HG03095 (cell line): ENCODE results near the gene TAS2R40.

Experiments
- ATAC-seq: cut with Tn5 transposase; IDR thresholded peaks from one replicate; pipeline ENCODE4 v1.9.1; 2021; ENCODE audit warnings: moderate library complexity; ENCODE audit not compliant: unreplicated experiment

Gene TAS2R40

DNA sequence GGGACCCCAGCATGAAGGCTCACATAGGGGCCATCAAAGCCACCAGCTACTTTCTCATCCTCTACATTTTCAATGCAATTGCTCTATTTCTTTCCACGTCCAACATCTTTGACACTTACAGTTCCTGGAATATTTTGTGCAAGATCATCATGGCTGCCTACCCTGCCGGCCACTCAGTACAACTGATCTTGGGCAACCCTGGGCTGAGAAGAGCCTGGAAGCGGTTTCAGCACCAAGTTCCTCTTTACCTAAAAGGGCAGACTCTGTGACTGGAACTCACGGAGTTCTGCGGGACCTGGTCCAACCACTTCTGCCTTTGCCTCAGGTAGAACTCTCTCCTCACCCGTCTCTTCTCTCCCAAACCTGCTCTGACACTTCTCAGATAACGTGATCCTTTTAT, 945 bp downstream of the TAS2R40 start:
- no peak for ATAC-seq

DNA sequence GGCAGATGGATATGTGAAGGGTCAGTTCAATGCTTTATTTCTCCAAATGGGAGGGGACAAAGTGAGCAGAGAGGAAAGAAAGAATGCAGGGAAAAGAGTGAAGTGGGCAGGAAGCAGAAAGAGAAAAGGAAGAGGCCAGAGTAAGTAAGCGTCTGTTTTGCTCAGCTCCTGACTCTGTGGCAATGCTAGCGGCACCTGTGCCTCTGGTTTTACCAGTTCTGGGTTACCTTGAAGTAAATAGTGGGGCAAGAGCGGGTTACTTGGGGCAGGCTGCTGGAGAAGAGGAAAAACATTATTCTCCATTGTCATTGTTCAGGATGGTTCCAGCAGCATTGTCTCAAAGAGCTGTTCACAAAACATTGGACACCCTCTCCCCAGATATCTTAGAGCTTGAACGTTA, 1.9 kb downstream of the TAS2R40 start:
- no peak for ATAC-seq

DNA sequence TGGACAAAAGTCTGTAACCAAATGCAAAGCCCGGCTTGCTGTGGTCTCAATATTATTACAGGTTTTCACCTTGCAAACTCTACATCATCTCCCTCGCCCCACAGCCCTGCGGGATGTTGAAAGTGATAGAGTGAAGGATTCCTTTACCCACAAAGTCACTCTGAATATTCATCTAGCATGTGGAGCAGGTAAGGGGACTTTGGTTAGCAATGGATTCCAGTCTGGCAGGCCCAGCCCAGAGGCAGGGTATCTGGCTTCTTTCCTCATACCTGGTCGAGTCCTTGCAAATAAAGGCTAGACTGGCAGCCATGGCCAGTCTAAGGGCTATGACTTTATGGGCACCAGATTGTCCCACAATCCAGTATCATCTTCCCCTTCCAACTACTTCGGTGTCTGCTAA, 3.2 kb downstream of the TAS2R40 start:
- ATAC-seq: no peak

DNA sequence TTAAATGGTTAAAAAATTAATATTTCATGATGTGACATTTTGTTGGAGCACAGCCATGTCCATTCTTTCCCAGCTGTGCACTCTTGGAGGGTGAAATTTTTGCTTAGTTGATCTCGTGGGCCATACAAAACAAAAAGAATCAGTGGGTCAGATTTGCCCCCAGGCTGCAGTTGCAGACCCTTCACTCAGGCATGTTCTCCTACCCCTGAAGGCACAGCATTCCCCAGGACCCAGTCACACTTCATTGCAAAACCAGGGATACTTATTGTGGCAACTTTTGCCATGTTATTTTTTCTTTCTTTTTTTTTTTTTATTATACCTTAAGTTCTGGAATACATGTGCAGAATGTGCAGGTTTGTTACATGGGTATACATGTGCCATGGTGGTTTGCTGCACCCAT, 6.0 kb downstream of the TAS2R40 start:
- ATAC-seq: no peak

DNA sequence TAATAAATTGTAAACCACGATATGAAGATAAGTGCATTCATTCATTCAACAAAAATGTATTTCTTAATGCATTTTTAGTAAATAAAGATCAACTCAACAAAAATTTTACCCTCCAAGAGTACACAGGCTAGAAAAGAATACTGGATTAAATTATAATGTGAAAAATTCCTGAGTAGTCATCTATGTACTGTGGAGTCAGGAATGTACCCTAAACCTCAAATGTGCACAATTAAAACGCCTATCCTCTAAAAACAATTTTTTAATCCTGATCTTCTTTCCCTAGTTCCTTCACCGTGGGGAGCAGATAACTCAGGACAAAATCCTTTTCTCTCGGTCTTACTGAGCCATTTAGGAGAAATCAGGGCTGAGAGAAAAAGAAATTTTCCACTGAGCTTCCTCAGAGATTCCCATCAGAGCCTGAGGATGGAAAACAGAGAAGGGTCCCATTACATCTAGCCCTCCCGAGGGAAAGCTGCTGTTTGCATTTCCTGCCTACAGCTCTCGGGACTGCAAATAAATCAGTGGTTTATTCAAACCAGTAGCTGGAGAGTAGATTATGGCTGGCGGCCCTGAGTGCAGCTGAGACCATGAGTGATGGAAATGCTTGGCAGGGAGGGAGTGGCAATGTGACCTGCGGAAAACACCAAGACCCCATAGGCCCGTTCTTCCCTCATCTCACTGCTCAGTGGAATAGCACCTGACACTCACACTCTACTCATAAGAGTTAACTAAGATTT, 7.4 kb downstream of the TAS2R40 start:
- no peak for ATAC-seq

DNA sequence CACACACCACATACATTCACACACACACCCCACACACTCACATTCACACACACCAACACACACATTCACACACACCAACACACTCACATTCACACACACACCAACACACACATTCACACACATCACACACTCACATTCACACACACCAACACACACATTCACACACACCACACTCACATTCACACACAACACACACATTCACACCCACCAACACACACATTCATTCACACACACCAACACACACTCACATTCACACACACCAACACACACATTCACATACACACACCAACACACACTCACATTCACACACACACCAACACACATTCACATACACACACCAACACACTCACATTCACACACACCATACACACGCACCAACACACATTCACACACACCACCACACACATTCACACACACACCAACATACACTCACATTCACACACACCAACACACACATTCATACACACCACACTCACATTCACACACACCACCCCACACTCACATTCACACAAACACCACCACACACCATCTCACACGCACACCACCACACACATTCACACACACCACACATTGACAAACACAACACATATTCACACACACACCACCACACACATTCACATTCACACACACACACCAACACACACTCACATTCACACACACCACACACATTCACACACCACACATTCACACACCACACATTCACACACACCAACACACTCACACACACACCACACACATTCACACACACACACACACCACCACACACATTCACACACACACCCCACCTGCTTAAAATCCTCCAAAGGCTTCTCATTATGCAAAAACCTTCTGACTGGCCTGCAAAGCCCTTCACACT, 9.0 kb downstream of the TAS2R40 start:
- no peak for ATAC-seq

DNA sequence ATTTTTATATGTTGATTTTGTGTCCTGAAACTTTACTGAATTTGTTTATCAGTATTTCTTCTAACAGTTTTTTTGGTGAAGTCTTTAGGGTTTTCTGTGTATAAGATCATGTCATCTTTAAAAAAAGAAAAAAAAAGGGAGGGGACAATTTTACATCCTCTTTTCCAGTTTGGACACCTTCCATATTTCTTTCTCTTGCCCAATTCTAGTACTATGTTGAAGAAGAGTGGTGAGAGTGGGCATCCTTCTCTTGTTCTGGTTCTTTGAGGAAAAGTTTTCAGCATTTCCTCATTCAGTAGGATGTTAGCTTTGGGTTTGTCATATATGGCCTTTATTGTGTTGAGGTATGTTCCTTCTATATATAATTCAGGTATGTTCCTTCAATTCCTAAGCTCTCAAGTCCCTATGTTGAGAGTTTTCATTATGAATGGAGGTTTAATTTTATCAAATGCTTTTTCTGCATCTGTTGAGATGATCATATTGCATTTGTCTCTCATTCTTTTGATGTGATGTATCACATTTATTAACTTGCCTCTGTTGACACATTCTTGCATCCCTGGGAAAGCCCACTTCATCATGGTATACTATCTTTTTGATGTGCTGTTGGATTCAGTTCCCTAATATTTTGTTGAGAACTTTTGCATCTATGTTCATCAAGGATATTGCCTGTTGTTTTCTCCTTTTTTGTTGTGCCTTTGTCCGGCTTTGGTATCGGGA, 12.1 kb downstream of the TAS2R40 start:
- ATAC-seq: no peak

DNA sequence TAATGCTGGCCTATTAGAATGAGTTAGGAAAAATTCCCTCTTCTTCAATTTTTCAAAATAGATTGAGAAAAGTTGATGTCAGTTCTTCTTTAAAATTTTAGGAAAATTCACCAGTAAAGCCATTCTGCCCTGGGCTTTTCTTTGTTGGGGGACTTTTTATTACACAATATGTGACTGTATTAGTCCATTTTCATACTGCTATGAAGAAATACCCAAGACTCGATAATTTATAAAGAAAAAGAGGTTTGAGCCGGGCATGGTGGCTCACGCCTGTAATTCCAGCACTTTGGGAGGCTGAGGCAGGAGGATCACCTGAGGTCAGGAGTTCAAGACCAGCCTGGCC, 12.7 kb downstream of the TAS2R40 start:
- ATAC-seq: no peak

DNA sequence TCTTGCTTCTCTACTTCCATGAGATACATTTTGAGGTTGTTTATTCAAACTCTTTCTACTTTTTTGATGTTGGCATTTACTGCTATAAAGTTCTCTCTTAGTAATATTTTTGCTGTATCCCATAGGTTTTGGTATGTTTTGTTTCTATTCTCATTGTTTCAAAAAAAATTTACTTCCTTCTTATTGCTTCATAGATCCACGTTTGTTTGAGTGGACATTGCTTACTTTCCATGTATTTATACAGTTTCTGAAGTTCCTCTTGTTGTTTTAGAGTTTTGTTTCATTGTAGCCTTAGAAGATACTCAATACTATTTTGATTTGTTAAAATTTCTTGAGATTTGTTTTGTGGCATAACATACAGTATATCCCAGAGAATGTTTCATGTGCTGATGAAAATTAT, 13.7 kb downstream of the TAS2R40 start:
- ATAC-seq: no peak

DNA sequence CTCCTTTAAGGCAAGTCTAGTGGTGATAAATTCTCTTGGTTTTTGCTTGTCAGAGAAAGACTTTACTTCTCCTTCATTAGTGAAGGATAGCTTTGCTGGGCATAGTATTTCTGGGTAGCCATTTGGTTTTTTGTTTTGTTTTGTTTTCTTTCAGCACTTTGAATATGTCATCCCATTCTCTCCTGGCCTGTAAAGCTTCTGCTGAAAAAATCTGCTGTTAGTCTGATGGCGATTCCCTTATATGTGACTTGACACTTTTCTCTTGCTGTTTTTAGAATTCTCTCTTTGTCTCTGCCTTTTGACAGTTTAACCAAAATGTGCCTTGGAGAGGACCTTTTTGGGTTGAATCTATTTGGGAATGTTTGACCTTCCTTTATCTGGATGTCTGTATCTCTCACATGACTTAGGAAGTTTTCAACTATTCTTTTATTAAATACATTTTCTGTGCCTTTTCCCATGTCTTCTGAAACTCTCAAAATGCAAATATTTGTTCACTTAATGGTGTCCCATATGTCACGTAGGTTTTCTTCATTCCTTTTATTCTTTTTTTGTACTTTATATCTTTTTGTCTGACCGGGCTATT, 14.7 kb downstream of the TAS2R40 start:
- ATAC-seq: no peak

DNA sequence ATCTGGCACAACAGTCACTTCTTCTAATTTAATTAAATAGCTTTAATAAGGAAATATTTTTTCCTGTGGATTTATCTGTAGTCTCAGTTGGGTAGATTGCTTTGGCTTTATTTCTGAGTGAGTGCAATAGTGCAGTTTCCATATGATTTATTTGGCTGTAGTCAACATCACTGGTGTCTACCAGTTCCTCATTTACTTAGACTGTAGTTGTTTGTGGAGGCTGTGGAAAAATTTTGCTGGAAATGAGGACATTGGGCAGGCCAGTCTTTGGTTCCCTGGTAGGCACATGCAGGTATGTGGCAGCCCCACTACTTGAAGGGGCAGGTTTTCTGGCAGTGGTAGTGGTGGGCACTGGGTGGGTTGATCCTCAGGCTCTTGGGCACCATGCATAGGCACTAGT, 15.5 kb downstream of the TAS2R40 start:
- ATAC-seq: no peak

DNA sequence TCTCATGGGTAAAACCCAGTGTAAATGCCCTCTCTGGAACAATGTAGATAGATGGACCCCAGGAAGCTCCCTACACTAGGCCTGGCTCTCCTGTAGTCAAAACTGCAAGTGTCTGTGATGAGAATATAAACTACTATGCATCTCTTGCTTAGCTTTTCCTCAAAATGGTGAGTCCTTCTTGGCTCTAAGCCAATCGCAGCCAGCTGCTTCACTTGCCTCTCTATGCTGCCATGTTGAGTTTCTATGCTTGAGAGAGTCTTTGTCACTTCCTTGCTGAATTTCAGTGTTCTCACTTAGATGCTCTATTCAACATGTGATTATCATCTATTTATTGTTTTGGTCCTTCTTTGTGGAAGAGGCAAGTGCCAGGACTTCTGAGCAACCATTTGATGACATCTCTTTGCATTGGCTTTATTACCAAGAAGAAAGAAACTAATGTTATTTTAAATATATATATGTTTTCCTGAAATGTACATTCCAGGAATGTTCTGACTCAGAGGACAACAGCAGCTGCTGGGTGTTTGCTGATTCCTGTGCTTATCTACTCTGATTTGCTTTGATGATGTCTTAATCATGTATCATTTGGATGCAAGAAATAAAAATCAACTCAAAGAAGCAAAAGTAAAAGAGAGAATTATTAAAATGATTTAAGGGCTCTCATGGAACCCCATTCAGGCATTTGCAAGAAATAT, 16.6 kb downstream of the TAS2R40 start:
- ATAC-seq: no peak

DNA sequence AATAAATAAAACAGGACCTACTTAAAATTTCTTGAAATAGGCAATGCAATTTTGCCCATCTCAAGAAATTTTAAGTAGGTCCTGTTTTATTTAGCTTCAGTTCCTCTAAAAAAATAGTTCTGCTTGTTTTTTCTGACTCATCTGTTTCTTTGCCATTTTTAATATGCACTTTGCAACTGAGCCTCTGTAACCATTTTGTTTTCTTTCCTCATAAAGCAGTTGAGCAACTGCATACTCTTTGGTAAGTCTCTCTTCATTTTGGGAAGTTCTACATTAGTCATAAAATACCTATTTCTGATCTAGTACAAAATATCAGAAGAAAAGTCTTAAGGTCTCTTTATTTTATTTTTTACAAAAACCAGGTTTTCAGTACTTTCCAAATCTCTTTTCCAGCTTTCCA, 18.0 kb downstream of the TAS2R40 start:
- ATAC-seq: no peak

DNA sequence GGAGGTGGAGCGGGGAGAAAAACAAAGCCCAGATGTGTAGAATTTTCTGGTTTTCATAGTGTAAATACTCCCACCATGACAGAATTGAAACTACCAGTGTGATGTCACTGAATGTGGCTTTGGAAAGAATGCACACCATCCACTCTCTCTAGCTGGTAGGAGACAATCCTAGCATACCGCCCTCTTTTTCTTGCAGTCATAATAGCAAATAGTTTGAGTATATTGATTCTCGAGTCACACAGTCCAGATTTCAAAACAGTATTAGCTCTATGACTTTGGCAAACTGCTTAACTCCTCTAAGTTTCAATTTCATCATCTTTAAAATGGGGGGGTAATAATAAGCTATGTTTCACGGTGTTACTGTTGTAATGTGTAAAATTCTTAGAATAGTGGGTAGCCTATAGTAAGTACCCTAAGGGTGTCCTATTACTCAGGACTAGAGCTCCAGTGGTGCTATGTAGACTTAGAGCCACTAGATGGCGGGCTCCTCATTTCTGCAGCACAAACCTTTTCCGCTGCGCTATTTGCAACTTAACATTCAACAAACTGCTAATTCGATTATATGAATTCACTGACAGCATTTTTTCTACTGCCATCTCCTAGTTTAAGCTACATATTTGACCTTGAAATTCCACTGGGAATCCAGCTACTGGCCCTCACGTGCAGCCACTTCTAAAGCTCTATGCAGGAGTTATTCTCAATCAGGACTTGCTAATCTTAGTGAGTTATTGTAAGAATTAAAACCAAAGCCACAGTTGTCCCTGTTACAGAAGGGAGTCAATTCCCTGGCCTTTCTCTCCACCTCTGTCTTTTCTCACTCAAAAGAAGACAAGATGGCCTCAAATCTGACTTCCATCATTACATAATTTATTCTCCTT, 18.7 kb downstream of the TAS2R40 start:
- ATAC-seq: peak; percentile 83

DNA sequence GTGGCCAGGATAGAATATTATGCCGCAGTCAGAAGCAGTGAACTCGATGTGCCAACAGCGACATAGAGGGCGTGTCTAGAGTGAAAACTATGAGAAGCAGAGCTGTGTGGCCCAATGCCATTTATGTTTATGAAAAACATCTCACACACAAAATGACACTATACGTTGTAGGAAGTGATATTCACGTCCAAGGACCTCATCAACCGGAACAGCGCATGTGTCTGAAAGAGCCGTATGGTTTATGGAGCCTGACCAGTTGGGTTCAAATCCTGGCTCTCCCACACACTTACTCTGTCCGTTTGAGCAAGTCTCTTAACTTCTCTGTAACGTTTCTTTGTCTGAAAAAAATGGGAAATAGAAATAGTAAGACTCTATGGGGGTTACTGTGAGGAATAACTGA, 20.5 kb downstream of the TAS2R40 start:
- ATAC-seq: no peak

DNA sequence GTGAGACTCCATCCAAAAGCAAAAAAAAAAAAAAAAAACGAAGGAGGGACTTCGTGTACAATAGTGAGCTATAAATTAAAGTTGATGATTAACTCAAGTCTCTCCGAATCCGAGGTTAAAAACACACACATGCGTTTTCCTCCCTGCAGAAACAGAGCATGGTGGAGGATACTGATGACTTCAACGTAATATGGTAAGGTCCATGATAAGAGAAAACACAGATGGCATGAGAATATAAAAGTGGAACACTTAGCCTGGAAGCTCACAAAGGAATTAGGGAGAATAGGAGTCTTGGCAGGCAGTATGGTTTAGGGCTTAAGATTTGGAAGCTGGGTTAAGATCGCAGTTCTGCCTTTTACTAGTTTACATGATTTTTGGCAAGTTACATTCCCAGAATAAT, 21.3 kb downstream of the TAS2R40 start:
- ATAC-seq: no peak

DNA sequence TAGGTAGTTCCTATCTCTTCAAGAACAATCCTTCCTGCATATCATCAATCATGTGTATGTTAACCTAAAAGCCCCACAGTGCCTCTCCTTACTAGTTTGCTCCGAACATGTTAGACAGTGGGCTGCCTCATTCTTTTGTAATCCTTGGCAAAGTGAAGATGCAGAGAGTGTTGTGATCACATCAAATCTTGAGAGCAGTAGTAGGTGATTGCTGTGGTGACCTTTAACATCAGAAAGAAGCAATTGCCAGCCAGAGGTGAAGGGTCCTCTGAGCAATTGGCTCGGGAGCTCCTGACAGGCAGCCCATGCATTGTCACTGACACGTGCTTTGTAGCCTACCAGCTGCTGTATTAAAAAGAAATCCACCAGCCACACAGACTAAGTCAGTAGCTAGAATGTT, 21.8 kb downstream of the TAS2R40 start:
- ATAC-seq: no peak

DNA sequence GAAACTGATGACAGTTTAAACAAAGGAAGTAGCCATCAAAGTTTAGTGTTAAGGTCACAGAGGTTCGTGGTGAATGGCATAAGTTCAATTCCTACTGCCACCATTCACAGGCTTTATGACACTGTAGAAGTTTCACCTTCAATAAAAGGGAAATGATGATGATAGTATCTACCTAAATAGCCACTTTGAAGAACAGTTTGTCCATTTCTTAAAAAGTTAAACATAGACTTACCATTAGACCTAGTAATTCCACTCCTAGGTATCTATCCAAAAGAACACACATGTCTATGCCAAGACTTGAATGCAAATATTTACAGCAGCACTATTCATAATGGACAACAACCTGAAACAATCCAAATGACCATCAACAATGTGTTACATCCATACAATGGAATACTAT, 22.5 kb downstream of the TAS2R40 start:
- ATAC-seq: no peak

DNA sequence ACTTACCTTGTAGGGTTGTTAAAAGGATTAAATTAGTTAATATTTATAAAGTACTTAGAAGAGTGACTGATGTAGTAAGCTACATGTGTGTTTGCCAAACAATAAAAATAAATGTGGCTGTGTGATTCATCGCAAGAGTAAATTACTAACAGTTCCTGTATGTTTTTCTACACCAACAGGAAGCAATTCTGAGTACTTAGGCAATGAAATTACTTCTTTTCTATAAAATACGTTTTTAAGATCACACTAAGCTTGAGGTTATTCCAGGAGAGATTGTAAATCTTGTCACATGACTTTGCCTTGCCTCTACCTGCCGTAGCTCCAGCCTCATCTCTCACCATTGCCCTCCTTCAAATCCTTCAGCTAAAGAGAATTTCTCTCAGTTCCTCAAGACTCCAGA, 23.3 kb downstream of the TAS2R40 start:
- no peak for ATAC-seq

DNA sequence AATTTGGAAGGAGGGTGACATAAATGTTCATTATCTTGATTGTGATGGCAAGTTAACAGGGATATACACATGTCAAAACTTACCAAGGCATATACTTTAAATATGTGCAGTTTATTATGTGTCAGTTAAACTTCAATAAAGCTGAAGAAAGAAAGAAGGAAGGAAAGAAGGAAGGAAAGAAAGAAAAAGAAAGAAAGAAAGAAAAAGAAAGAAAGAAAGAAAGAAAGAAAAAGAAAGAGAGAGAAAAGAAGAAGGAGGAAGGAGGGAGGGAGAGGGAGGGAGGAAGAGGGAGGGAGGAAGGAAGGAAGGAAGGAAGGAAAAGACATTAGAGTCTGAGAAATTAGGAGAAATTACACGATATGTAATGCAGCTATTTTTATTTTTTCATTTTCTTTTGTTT, 25.5 kb downstream of the TAS2R40 start:
- ATAC-seq: no peak
